ENCODE measurements around the gene KRTAP5-3. TPM values are rescaled to one million over a fixed set of nuclear protein-coding genes. Genes with fewer than 3 reads are reported as not detected.

KRTAP5-3 gene
- total RNA-seq, 4 donors from 2014 or later, result not detected

GRCh38 chr11:1566381-1567051 lies 41.7 kb downstream of the KRTAP5-3 start:
- no peak overlapping the region for H3K27ac ChIP-seq
- TF ChIP-seq, protein P1, sequence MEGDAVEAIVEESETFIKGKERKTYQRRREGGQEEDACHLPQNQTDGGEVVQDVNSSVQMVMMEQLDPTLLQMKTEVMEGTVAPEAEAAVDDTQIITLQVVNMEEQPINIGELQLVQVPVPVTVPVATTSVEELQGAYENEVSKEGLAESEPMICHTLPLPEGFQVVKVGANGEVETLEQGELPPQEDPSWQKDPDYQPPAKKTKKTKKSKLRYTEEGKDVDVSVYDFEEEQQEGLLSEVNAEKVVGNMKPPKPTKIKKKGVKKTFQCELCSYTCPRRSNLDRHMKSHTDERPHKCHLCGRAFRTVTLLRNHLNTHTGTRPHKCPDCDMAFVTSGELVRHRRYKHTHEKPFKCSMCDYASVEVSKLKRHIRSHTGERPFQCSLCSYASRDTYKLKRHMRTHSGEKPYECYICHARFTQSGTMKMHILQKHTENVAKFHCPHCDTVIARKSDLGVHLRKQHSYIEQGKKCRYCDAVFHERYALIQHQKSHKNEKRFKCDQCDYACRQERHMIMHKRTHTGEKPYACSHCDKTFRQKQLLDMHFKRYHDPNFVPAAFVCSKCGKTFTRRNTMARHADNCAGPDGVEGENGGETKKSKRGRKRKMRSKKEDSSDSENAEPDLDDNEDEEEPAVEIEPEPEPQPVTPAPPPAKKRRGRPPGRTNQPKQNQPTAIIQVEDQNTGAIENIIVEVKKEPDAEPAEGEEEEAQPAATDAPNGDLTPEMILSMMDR (IDR thresholded peaks at IDR 0.05), result no peak
- TF ChIP-seq POLR2A (IDR thresholded peaks at IDR 0.05), result no peak
- DNase-seq, result no peak
- H3K9me3 ChIP-seq, result no peaks in the 10 kb centered on the region
- WGBS, 2 donors, result 79 to 88% methylated on average over 9 to 11 of the region's 20 CpGs
- no peak overlapping the region for H3K4me3 ChIP-seq (replicated peaks in 1 of 3)
- intact Hi-C loops (cut with DNase I), result no loop called here
- H3K4me1 ChIP-seq, result peaks cover 0 to 10% of the 10 kb centered on the region in 2 donors
- no peaks in the 10 kb centered on the region for H3K27me3 ChIP-seq
- H3K36me3 ChIP-seq, result no peaks in the 10 kb centered on the region

- Histone ChIP-seq H3K9me3 (no peaks in the 10 kb centered on the region), H3K27ac (no peak overlapping the region), H3K4me3 (replicated peaks in 1 of 3) (no peak overlapping the region), H3K36me3 (no peaks in the 10 kb centered on the region), H3K27me3 (no peaks in the 10 kb centered on the region), H3K4me1 (peaks cover 0 to 4% of the 10 kb centered on the region in 2 donors)
- TF ChIP-seq POLR2A (IDR thresholded peaks at IDR 0.05), result no peak
- TF ChIP-seq, protein P1 (IDR thresholded peaks at IDR 0.05), result no peak
- intact Hi-C loops (cut with DNase I), result no loop called here
- WGBS, 2 donors, result 86 to 100% methylated on average over 1 to 2 of the region's 5 CpGs
- DNase-seq, result no peak
These were observed 42.4 kb downstream of the KRTAP5-3 start for GRCh38 chr11:1565904-1566247.

GRCh38 chr11:1565173-1565903 lies 42.9 kb downstream of the KRTAP5-3 start:
- TF ChIP-seq, protein P1 (IDR thresholded peaks at IDR 0.05), result no peak
- Histone ChIP-seq H3K27me3 (no peaks in the 10 kb centered on the region), H3K9me3 (no peaks in the 10 kb centered on the region), H3K4me1 (no peaks in the 10 kb centered on the region), H3K4me3 (replicated peaks in 1 of 3) (no peak overlapping the region), H3K27ac (no peak overlapping the region), H3K36me3 (no peaks in the 10 kb centered on the region)
- no peak for DNase-seq
- intact Hi-C loops (cut with DNase I), result no loop called here
- 82% methylated on average over 21 to 23 of the region's 28 CpGs for WGBS, 2 donors

DNA sequence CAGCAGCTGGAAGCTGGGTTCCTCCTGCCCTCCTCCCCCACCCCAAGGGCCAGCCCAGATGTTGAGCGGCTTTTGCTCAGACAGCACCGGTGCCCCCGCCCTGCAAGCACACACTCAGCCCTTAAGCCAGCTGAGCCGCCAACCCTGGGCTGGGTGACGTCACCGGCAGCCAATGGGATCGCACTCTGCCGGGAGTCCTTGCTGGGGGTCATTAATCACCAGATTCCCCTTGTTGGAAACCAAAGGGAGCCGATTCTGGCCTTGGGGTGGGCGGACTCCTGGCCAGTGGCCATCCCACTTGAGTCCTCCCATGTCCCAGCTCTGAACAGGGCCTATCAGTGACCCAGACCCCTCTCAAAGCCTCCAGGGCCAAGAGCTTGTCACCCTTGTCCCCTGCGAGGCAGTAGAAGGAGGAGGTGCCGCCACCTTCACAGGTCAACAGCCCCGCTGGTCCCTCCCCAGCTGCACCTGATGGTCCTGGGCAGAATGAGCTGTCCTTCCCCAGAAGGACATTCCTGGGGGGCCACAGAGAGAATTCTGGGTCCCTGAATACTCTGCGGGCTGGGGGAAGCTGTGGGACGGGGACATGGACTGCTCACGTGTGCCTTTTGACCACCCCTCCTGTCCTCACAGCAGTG lies 43.6 kb downstream of the KRTAP5-3 start:
- TF ChIP-seq POLR2A (IDR thresholded peaks at IDR 0.05), result no peak
- TF ChIP-seq, protein P1 (IDR thresholded peaks at IDR 0.05), result no peak
- peaks cover 0 to 2% of the 10 kb centered on the region in 2 donors for H3K4me1 ChIP-seq
- intact Hi-C loops (cut with DNase I), result no loop called here
- H3K27ac ChIP-seq, result no peak overlapping the region
- H3K9me3 ChIP-seq, result no peaks in the 10 kb centered on the region
- H3K4me3 ChIP-seq (replicated peaks in 1 of 3), result no peak overlapping the region
- no peak for DNase-seq
- no peaks in the 10 kb centered on the region for H3K27me3 ChIP-seq
- WGBS, 2 donors, result 26 to 47% methylated on average over 6 to 10 of the region's 16 CpGs
- no peaks in the 10 kb centered on the region for H3K36me3 ChIP-seq

Data from thyroid gland (tissue), 4 donors.